ENCODE results near the gene CD2.

CD2 gene

DNA sequence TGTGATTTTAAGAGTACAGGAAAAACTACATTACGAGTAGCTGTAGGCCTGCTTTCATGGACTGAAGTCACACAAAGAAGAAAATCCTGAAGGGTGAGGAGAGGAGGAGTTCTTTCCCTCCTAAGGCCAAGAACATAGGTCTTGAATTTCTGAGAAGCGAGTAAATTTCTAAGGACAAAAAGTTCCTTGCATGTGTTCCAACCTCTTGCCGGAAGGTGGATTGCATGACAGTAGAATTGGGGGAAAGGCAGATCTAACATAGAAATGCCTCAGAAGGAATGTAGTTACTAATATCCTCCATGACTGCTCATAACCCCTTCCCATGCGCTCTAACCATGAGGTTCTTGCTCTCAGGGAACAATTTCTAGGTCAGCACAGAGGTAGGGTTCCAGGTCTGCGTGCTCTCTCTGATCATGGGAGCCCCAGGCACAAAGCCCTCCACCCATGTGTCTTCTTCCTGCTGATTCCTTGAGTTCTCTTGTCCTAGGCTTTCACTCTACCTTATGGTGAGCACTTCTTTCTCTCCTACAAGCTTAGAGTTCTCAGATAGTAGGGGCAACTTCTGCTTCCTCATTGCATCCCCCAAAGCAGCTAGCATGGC lies 13.7 kb downstream of the CD2 start:
- Histone ChIP-seq H3K27me3 (ENCODE audit: control insufficient read depth, insufficient read depth, low read length) (no peaks in the 10 kb centered on the region), H3K4me3 (ENCODE audit: low read length) (no peak overlapping the region), H3K9me3 (ENCODE audit: control insufficient read depth, insufficient read depth, low read length) (no peaks in the 10 kb centered on the region), H3K27ac (ENCODE audit: low read length) (no peak overlapping the region), H3K36me3 (ENCODE audit: control insufficient read depth, insufficient read depth, low read length) (no peaks in the 10 kb centered on the region), H3K4me1 (ENCODE audit: control insufficient read depth, insufficient read depth, low read length) (no peaks in the 10 kb centered on the region; the same call in 1 of the 2 replicates)
- no peak for DNase-seq (ENCODE audit: low read depth, low spot score)
- WGBS (ENCODE audit: insufficient coverage, insufficient read length) = no CpG with 5 or more reads among the region's 5 CpGs

DNA sequence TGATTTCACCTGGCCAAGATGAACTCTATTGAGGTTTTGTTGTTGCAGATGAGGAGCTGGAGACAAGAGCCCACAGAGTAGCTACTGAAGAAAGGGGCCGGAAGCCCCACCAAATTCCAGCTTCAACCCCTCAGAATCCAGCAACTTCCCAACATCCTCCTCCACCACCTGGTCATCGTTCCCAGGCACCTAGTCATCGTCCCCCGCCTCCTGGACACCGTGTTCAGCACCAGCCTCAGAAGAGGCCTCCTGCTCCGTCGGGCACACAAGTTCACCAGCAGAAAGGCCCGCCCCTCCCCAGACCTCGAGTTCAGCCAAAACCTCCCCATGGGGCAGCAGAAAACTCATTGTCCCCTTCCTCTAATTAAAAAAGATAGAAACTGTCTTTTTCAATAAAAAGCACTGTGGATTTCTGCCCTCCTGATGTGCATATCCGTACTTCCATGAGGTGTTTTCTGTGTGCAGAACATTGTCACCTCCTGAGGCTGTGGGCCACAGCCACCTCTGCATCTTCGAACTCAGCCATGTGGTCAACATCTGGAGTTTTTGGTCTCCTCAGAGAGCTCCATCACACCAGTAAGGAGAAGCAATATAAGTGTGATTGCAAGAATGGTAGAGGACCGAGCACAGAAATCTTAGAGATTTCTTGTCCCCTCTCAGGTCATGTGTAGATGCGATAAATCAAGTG lies 14.3 kb downstream of the CD2 start:
- no CpG with 5 or more reads among the region's 13 CpGs for WGBS (ENCODE audit: insufficient coverage, insufficient read length)
- H3K27ac ChIP-seq (ENCODE audit: low read length) = no peak overlapping the region
- H3K36me3 ChIP-seq (ENCODE audit: control insufficient read depth, insufficient read depth, low read length) = no peaks in the 10 kb centered on the region
- H3K4me1 ChIP-seq (ENCODE audit: control insufficient read depth, insufficient read depth, low read length) = no peaks in the 10 kb centered on the region; the same call in 1 of the 2 replicates
- H3K9me3 ChIP-seq (ENCODE audit: control insufficient read depth, insufficient read depth, low read length) = no peaks in the 10 kb centered on the region
- DNase-seq (ENCODE audit: low read depth, low spot score) = no peak
- no peaks in the 10 kb centered on the region for H3K27me3 ChIP-seq (ENCODE audit: control insufficient read depth, insufficient read depth, low read length)
- H3K4me3 ChIP-seq (ENCODE audit: low read length) = no peak overlapping the region

DNA sequence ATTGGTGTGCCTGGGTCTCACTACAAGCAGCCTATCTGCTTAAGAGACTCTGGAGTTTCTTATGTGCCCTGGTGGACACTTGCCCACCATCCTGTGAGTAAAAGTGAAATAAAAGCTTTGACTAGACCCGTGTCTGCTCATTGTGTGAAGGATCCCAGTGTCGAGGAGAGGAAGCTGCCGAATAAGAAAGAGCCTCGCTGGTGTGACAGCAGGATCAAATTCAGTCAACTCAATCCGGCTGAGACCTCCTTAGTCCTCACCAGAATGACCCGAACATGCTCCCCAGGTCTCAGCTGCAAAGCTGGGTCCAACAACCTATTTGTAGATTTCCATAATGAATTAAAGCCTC lies 14.8 kb downstream of the CD2 start:
- WGBS (ENCODE audit: insufficient coverage, insufficient read length) = no CpG with 5 or more reads among the region's 6 CpGs
- H3K9me3 ChIP-seq (ENCODE audit: control insufficient read depth, insufficient read depth, low read length) = no peaks in the 10 kb centered on the region
- no peak overlapping the region for H3K4me3 ChIP-seq (ENCODE audit: low read length)
- no peaks in the 10 kb centered on the region for H3K36me3 ChIP-seq (ENCODE audit: control insufficient read depth, insufficient read depth, low read length)
- no peak for DNase-seq (ENCODE audit: low read depth, low spot score)
- H3K27ac ChIP-seq (ENCODE audit: low read length) = no peak overlapping the region
- no peaks in the 10 kb centered on the region for H3K4me1 ChIP-seq (ENCODE audit: control insufficient read depth, insufficient read depth, low read length)
- no peaks in the 10 kb centered on the region for H3K27me3 ChIP-seq (ENCODE audit: control insufficient read depth, insufficient read depth, low read length)

DNA sequence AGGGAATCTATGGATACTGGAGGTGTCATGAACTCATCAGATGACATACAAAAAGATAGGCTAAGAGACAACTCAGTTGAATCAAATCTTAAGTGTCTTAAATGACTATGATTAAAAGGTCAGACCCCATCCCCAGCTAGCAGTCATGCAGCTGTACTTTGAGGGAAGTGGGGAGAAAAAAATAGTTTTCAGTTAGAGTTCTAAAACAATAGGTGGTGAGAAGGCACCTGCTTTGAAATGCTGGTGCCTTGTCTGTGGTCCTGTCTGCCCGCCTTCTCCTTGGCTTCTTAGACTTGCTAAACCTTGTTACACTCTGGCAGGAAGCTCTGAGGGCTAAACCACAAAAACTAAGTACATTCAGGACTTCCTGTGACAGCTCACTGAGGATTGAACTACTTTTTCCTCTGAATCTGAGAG lies 15.3 kb downstream of the CD2 start:
- H3K4me3 ChIP-seq (ENCODE audit: low read length) = no peak overlapping the region
- H3K27ac ChIP-seq (ENCODE audit: low read length) = no peak overlapping the region
- no peaks in the 10 kb centered on the region for H3K27me3 ChIP-seq (ENCODE audit: control insufficient read depth, insufficient read depth, low read length)
- DNase-seq (ENCODE audit: low read depth, low spot score) = no peak
- H3K9me3 ChIP-seq (ENCODE audit: control insufficient read depth, insufficient read depth, low read length) = no peaks in the 10 kb centered on the region
- WGBS (ENCODE audit: insufficient coverage, insufficient read length) = no CpG with 5 or more reads among the region's 1 CpG
- no peaks in the 10 kb centered on the region for H3K36me3 ChIP-seq (ENCODE audit: control insufficient read depth, insufficient read depth, low read length)
- no peaks in the 10 kb centered on the region for H3K4me1 ChIP-seq (ENCODE audit: control insufficient read depth, insufficient read depth, low read length)

DNA sequence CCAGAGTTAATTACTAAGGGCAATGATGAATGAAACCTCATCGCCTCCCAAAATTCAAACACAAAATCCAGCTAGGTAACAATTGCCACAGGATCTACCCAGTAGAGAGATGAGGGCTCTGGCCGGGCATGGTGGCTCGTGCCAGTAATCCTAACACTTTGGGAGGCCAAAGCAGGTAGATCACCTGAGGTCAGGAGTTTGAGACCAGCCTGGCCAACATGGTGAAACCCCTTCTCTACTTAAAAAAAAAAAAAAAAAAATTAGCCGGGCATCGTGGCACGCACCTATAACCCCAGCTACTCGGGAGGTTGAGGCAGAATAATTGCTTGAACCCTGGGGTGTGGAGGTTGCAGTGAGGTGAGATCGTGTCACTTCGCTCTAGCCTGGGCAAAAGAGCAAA lies 15.8 kb downstream of the CD2 start:
- no peaks in the 10 kb centered on the region for H3K9me3 ChIP-seq (ENCODE audit: control insufficient read depth, insufficient read depth, low read length)
- no peaks in the 10 kb centered on the region for H3K36me3 ChIP-seq (ENCODE audit: control insufficient read depth, insufficient read depth, low read length)
- DNase-seq (ENCODE audit: low read depth, low spot score) = no peak
- no peaks in the 10 kb centered on the region for H3K4me1 ChIP-seq (ENCODE audit: control insufficient read depth, insufficient read depth, low read length)
- WGBS (ENCODE audit: insufficient coverage, insufficient read length) = no CpG with 5 or more reads among the region's 9 CpGs
- no peak overlapping the region for H3K27ac ChIP-seq (ENCODE audit: low read length)
- H3K27me3 ChIP-seq (ENCODE audit: control insufficient read depth, insufficient read depth, low read length) = no peaks in the 10 kb centered on the region
- H3K4me3 ChIP-seq (ENCODE audit: low read length) = no peak overlapping the region

DNA sequence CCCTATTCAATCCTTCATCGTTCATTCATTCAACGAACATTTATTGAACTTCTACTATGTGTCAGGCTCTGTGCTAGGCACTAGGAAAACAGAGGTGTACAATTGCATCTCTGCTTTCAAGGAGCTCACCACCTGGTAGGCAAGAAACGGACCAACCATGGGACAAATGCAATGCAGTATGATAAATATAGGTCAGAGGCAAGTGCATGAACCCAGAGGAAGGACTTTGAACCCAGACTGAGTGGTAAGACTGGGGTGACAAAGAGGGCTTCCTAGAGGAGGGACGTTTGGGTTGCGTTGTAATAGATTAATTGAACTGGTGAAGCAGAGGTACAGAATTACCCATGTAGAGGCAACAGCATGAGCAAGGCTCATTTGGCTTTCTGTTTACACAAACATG lies 16.4 kb downstream of the CD2 start:
- Histone ChIP-seq H3K27ac (ENCODE audit: low read length) (no peak overlapping the region), H3K27me3 (ENCODE audit: control insufficient read depth, insufficient read depth, low read length) (no peaks in the 10 kb centered on the region), H3K4me1 (ENCODE audit: control insufficient read depth, insufficient read depth, low read length) (no peaks in the 10 kb centered on the region), H3K9me3 (ENCODE audit: control insufficient read depth, insufficient read depth, low read length) (no peaks in the 10 kb centered on the region), H3K4me3 (ENCODE audit: low read length) (no peak overlapping the region), H3K36me3 (ENCODE audit: control insufficient read depth, insufficient read depth, low read length) (no peaks in the 10 kb centered on the region)
- DNase-seq (ENCODE audit: low read depth, low spot score) = no peak
- 100% methylated on average over 2 of the region's 5 CpGs for WGBS (ENCODE audit: insufficient coverage, insufficient read length)

DNA sequence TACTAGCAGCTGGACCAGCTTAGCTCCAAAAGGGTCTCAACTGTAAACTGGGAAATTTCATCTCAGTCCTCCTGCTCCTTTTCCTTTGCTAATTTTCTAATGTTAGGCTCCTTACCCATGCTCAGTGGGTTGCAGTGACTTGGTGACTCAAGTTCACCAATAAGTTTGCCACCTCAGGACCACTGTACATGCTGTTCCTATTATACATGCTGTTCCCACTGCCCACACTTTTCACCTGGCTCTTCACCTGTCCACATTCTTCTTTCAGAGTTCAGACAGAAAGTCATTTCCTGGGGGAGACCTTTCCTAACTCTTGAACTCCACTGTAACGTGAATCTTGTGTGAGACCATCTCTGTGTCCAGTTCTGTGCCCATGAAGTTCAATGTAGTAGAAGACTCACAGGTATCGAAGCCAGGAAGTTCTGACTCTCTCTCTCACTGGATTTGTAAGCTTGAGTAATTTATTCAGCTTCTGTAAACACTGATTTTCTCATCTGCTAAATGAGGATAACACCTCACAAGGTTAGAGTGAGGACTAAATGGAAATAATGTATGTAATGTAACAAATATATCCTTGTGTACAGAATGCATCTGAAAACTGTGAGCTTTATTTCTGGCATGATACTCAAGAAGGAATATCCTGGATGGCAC lies 17.9 kb downstream of the CD2 start:
- Histone ChIP-seq H3K4me3 (ENCODE audit: low read length) (no peak overlapping the region), H3K9me3 (ENCODE audit: control insufficient read depth, insufficient read depth, low read length) (no peaks in the 10 kb centered on the region), H3K4me1 (ENCODE audit: control insufficient read depth, insufficient read depth, low read length) (no peaks in the 10 kb centered on the region), H3K36me3 (ENCODE audit: control insufficient read depth, insufficient read depth, low read length) (no peaks in the 10 kb centered on the region), H3K27me3 (ENCODE audit: control insufficient read depth, insufficient read depth, low read length) (no peaks in the 10 kb centered on the region), H3K27ac (ENCODE audit: low read length) (no peak overlapping the region)
- DNase-seq (ENCODE audit: low read depth, low spot score) = no peak
- no CpG with 5 or more reads among the region's 2 CpGs for WGBS (ENCODE audit: insufficient coverage, insufficient read length)

DNA sequence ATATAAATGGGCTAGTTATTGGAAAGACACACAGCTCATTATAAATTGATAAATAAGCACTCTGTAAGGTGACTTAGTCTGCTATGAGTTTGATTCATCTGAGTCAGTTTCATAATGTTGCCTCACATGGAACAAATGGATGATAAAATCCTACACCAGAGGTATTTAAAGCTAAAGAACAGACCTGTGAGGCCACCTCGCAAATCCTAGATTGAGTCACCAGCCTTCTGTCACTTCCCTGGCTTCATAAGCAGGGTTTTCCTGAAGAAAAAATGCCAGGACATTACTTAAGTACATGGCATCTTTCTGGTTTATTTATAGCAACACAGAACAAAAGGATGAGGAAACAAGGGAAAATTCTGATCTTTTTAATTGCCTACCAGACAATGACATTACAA lies 18.4 kb downstream of the CD2 start:
- DNase-seq (ENCODE audit: low read depth, low spot score) = no peak
- WGBS (ENCODE audit: insufficient coverage, insufficient read length) = no CpG with 5 or more reads among the region's 1 CpG

DNA sequence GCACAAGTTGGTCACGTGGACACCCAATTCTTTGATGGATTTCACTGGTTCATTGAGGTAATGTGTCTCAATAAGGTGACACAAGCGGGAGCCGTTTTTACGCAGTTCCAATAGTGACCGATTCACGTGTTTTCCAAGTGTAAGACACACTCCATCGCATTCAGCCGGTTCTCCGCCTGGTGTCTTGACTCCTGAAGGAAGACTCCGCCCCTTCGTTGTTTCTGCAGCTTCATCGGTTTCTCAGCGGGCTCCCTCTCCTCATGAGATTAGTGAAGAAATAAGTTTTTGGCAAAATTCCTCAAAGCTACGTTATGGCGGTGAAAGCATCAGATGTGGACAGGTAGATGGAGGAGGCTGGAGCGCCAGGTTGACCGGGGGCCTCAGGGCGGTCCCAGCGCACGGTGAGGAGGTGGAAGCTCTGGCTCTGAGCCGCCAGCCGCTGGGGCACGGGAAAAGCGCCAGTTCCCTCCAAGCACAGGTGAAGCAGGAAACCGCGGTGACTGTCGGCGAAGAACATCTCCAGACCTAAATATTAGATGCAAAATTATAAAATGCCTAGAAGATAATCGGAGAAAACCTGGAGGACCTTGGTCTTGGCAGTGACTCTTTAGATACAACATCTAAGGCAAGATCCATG lies 21.0 kb downstream of the CD2 start:
- Histone ChIP-seq H3K4me3 (ENCODE audit: low read length) (no peak overlapping the region), H3K27me3 (ENCODE audit: control insufficient read depth, insufficient read depth, low read length) (no peaks in the 10 kb centered on the region), H3K36me3 (ENCODE audit: control insufficient read depth, insufficient read depth, low read length) (no peaks in the 10 kb centered on the region), H3K4me1 (ENCODE audit: control insufficient read depth, insufficient read depth, low read length) (no peaks in the 10 kb centered on the region), H3K9me3 (ENCODE audit: control insufficient read depth, insufficient read depth, low read length) (no peaks in the 10 kb centered on the region), H3K27ac (ENCODE audit: low read length) (no peak overlapping the region)
- no peak for DNase-seq (ENCODE audit: low read depth, low spot score)
- no CpG with 5 or more reads among the region's 29 CpGs for WGBS (ENCODE audit: insufficient coverage, insufficient read length)

More for the DNA sequence above, 18.4 kb downstream of the CD2 start:
- H3K27ac ChIP-seq (ENCODE audit: low read length) = no peak overlapping the region
- H3K36me3 ChIP-seq (ENCODE audit: control insufficient read depth, insufficient read depth, low read length) = no peaks in the 10 kb centered on the region
- no peaks in the 10 kb centered on the region for H3K4me1 ChIP-seq (ENCODE audit: control insufficient read depth, insufficient read depth, low read length)
- H3K4me3 ChIP-seq (ENCODE audit: low read length) = no peak overlapping the region
- no peaks in the 10 kb centered on the region for H3K27me3 ChIP-seq (ENCODE audit: control insufficient read depth, insufficient read depth, low read length)
- H3K9me3 ChIP-seq (ENCODE audit: control insufficient read depth, insufficient read depth, low read length) = no peaks in the 10 kb centered on the region

DNA sequence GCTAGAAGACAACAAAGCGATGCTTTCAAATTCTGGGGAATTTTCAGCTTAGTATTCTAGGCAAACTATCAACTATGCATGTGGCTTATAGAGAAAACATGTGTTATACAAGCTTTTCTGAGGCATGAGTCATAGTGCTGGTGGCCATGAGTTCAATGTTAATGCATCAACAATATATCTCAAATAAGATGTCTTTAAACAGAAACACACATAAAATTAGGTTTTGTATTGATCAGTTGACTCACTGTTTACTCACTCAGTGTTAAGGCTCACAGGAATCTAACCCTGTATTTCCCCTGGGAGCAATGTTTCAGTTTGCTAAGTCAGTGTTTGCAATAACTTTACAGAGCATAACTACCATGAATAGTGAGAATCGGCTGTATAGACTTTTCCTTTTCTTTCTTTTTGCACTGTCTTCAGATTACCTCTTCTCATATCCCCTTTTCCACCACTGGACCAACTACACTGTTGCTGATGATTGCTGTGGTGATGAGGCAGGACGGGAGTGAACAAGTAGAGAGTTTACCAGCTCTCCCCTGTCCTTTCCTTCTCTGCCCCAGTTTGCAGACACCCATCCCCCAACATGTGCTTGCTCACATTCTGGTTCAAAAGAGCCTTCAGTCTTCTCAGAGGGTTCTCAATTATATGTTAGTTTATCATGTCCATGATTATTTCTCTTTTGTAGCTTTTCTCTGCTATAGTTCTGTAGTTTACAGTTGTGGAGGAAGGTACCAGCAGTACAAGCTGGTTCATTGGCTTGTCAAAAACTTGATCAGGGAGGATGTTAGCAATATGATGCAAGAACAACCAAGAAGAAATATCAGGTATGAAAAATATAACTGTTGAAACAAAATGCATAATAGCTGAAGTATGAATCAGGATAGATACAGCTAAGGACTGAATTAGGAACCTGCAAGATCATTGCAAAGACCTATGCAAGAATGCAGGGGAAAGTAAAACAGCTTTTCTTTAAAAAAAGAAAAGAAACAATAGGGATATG lies 23.9 kb downstream of the CD2 start:
- Histone ChIP-seq H3K27ac (ENCODE audit: low read length) (no peak overlapping the region), H3K36me3 (ENCODE audit: control insufficient read depth, insufficient read depth, low read length) (no peaks in the 10 kb centered on the region), H3K4me1 (ENCODE audit: control insufficient read depth, insufficient read depth, low read length) (no peaks in the 10 kb centered on the region; the same call in 1 of the 2 replicates), H3K9me3 (ENCODE audit: control insufficient read depth, insufficient read depth, low read length) (no peaks in the 10 kb centered on the region), H3K27me3 (ENCODE audit: control insufficient read depth, insufficient read depth, low read length) (no peaks in the 10 kb centered on the region), H3K4me3 (ENCODE audit: low read length) (no peak overlapping the region)
- WGBS (ENCODE audit: insufficient coverage, insufficient read length) = no CpG with 5 or more reads among the region's 3 CpGs
- DNase-seq (ENCODE audit: low read depth, low spot score) = no peak
